GM21390 (cell line): ENCODE results near the gene DUS3L.
"Not testable (repeated sequence)": the region's sequence is repeated elsewhere in the genome, so short reads cannot be mapped to it uniquely, and the experiment has no call there.

ENCODE experiments used
- ATAC-seq: cut with Tn5 transposase; IDR thresholded peaks from one replicate; pipeline ENCODE4 v1.9.1; 2021; ENCODE audit not compliant: unreplicated experiment

The DUS3L gene

DNA sequence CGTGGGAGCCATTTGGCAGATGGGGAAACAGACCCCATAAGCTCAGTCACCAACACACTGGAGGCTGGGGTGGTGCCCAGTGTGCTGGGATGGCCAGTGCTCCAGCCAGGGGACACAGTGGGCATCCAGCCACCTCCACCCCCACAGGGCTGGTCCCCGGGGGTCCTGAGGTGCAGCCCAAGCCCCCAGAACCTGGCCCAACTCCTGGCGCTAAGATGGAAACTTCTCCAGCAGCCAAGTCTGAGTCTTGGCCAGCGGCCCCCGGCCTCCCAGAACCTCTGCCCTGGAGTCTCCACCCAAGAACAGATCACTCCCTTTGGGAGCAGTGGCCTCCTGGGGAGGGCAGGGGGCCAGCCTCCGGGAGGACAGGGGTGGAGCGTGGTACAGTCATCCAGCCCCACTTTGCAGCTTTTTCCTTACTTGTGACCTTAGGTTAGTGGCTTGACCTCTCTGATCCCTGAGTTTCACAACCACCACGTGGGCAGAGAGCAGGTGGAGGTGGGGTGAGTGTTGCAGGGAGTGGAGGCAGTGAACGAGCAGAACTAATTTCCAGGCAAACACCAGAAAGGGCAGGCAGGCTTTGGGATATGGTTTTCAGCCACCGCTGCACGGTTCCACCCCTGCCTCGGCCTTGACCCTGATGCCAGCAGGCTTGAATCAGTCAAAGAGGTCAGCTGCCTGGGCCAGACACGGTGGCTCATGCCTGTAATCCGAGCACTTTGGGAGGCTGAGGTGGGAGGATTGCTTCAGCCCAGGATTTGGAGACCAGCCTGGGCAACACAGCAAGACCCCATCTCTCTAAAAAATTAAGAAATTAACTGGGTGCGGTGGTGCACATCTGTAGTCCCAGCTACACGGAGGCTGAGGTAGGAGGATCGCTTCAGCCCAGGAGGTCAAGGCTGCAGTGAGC lies 9.7 kb upstream of the DUS3L start:
- no peak for ATAC-seq

GRCh38 chr19:5799247-5800241 lies 8.6 kb upstream of the DUS3L start:
- ATAC-seq, result no peak

GRCh38 chr19:5798244-5798643 lies 7.3 kb upstream of the DUS3L start:
- no peak for ATAC-seq

- no peak for ATAC-seq
Measured at GRCh38 chr19:5795382-5795919, 4.5 kb upstream of the DUS3L start.

GRCh38 chr19:5793188-5793587 lies 2.2 kb upstream of the DUS3L start:
- no peak for ATAC-seq

DNA sequence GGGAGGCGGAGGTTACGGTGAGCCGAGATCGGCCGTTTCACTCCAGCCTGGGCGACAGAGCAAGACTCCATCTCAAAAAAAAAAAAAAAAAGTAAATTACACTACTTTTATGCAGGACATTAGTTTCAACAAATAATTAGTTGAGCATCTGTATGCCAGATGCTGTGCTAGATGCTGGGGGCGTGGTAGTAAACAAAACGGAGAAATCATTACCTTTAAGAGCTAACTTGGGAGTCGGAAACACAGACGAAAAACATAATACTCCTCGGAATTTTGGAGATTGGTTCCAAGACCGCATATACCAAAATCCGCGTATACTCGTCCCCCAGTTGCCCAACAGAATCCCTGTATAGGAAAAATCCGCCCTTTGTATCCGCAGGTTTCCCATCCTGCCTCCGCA lies 1.3 kb upstream of the DUS3L start:
- ATAC-seq, result no peak

GRCh38 chr19:5789886-5790558 lies 941 bp downstream of the DUS3L start:
- ATAC-seq, result no peak

DNA sequence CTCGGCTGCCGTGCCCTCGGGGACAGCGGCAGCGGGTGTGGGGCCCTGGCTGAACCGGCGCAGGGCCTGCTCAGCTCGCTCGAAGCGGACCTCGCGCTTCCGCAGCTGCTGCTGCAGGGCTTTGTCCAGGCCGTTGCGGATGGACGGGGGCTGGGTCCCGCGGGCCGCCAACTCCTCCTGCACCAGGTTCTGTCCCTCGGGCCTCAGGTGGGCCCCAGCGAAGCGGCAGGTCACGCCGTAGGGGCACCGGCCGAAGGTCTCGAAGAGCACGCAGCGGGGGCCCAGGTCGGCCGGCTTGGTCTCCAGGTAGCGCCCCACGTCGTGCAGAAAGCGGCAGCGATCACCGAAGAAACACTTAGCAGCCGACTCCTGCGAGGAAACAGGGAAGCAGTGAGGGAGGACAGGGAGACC lies 1.6 kb downstream of the DUS3L start:
- no peak for ATAC-seq

DNA sequence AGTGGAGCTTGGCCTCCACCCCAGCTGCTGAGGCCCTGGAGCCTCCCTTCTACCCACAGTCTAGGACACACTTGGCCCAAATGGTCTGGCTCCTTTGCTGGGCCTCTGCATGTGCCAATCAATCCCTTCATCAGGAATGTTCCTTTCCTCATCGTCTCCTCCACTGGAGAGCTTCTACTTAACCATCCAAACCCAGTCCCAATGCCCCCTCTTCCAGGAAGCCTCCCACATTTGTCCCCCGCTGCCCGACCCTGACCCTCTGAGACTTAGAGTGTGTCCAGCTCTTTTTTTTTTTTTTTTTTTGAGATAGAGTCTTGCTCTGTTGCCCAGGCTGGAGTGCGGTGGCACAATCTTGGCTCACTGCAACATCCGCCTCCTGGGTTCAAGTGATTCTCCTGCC lies 2.5 kb downstream of the DUS3L start:
- ATAC-seq, result no peak

DNA sequence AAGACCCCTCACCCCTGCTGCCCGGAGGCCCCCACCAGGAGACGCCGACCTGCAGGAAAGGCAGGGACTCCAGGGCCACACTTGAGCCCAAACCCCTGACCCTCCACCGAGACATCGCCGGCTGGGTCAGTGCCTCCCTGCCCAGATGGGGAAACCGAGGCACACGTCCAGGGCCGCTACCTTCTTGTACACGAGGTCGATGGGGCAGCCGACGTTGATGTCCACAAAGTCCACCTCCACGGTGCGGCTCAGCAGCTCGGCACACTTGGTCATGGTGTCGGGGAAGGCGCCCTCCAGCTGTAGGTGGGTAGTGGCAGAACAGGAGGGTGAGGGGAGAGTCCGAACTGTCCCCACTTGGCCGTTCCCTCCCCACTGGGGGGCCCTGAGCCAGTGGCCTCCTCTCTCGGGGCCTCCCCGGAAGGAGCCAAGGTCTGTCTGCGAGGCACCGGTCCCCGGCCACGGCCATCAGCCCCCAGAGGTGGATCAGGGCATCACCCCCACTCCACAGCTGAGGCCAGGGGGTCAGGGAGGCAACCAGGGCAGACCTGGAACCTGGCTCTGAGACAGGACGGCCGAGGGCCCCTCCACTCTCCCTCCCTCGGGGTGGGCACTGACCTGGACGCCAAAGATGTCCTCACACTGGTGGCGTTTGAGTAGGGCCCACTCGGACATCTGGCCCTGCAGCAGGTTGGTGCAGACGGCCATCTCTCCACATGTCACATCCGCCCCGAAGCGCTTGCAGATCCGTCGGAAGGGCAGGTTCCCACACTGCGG lies 3.4 kb downstream of the DUS3L start:
- no peak for ATAC-seq

GRCh38 chr19:5786593-5787408 lies 4.2 kb downstream of the DUS3L start:
- no peak for ATAC-seq

- no peak for ATAC-seq
Measured at GRCh38 chr19:5785423-5785822, 5.5 kb downstream of the DUS3L start.

DNA sequence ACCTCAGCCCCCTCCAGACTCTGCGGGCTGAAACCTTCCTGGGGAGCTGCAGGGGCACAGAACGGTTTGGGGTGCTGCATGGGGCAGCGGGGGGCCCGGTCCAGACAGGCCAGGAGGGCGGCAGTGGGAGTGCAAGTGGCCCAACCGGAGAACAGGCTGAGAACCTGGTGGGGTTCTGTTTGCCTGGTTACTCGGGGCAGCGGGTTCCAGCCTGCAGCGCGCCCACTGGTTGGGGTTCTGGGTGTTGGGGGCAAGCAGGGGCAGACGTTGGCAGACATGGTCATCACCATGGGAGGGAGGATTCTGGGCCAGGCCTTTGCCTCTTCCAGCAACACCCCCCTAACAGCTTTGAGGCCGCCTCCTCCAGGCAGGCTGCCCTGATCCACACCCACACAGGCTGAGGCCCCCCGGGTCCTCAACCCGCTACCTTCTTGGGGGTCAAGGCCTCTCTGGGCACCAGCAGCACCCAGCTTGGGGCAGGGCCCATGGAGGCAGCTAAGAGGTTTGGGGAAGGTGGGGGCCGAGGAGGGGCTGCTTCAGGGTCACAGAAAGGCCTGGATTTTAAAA lies 6.3 kb downstream of the DUS3L start, which contains the start of gene PRR22:
Gene PRR22 (minus strand): TSS at position 166 of the 567 bp plus-strand sequence. CDS start 86 bp downstream, at position 80.
- ATAC-seq, result no peak

DNA sequence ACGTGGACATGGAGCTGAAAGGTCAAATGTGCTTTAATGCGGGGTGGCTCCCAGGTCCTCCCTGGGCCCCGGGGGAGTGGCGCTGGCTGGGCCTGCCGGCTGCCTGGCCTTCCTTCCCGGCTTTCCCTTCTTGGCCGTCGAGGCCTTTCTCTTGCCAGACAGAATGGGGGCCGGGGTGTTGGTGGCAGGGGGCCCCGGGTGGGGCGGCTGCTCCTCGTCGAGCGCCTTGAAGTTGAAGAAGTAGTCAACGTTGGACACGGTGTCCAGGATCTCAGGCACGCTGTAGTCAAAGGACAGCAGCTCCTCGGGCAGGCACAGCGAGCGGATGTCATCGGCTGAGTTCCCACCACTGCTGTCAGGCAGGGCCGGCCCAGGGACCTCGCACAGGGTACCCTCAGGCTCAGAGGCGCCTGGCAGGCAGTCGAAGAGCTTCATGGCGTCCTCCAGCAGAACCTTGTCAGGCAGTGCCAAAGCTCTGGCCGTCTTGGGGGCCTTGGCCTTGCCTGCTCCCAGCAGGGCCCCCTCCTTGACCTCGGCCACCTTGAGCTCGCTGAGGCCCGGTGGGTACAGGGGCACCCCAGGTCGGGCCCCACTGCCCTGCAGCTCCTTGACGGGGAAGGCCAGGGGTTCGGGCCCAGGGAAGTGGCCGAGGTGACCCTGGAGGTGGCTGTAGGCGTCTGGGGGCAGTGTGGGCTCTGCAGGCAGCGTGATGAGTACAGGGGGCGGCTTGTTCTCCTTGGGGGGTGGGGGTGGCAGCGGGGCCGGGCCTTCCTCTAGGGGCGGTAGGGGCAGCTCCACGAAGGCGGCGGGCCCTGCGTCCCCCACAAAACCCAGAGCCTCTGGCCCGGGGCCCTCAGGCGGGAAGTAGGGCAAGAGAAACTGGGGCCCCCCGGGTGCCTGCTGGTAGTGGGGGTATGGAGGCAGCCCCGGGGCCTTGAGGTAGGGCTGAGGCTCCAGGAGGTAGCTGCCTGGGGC lies 7.7 kb downstream of the DUS3L start:
- no peak for ATAC-seq

- no peak for ATAC-seq
Measured at GRCh38 chr19:5782322-5782721, 8.6 kb downstream of the DUS3L start.

DNA sequence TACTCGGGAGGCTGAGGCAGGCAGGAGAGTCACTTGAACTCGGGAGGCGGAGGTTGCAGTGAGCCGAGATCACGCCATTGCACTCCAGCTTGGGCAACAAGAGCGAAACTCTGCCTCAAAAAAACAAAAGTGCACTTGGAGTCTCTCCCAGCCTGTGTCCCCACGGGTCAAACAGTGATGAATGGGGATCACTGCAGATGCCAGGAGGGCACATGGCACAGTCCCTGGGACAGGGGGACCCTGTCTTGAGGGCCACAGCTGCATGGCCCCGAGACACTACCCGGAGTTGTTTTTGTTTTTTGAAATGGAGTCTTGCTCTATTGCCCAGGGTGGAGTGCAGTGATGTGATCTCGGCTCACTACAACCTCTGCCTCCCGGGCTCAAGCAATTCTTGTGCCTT lies 10.0 kb downstream of the DUS3L start:
- not testable (repeated sequence) for ATAC-seq

- no peak for ATAC-seq
Measured at GRCh38 chr19:5778402-5778801, 12.6 kb downstream of the DUS3L start.
